Heart left ventricle (tissue), 13 donors: ENCODE measurements around the gene PTPRN2.

Experiments
- CTCF ChIP-seq, 12 donors: fragments of 200-600 bp; sonication (generic) in 4 of 12; IDR thresholded peaks; one replicate each; pipeline versions ENCODE4 v1.5.0 to v1.8.0; 2018 to 2022; ENCODE audit warnings: antibody characterized with exemption in 12 of 12, mild to moderate bottlenecking in 5 of 12
- POLR2A ChIP-seq, 2 donors: fragments of 450-650 bp; IDR thresholded peaks; one replicate each; pipeline ENCODE4 v1.6.1; 2017; ENCODE audit warnings: antibody characterized with exemption in 2 of 2, mild to moderate bottlenecking in 2 of 2, moderate library complexity in 2 of 2
- donor health status: ischemic (EF 13 %, LVEDD 7.1; RV severe dilation, severe dysfunction).
- donor health status: DM: no; HTN: yes; CAD: no.
- donor health status: DM: no; HTN: no; CAD: no.
- donor health status: ischemic (EF 25% LVEDD 6.9; RV normal size, moderate dysfunction).
- donor health status: ischemic (EF 25% LVEDD 5.7; RV mildly dilated, moderate dysfunction).
- donor health status: ischemic (EF 35%, LVEDD 5.7; RV mildly dilated, moderate dysfunction).
- donor health status: nonischemic (EF 11% LVEDD 7.7; RV severe dilation, severe dysfunction).
- donor health status: DM: yes; HTN: yes; CAD: no.
- donor health status: PGD.
- donor health status: ischemic (EF 29% LVEDD 5.4; RV normal size, mild dysfunction).
- donor health status: nonischemic (EF 23%, LVEDD 6.1; RV moderate dilation, normal function).

- TF ChIP-seq CTCF (IDR thresholded peaks at IDR 0.05) (no peak), POLR2A (IDR thresholded peaks at IDR 0.05) (no peak)
Measured at GRCh38 chr7:158454631-158455030, 133.0 kb downstream of the PTPRN2 start.
